CD4-positive, CD25-positive, alpha-beta regulatory T cell (primary cell): ENCODE data around the gene INPPL1. TPM values are rescaled to one million over a fixed set of nuclear protein-coding genes. Genes with fewer than 3 reads are reported as not detected.

ENCODE experiments used
- ATAC-seq, 2 donors: fragments of 150-1000 bp; cut with Tn5 transposase; one replicate each; pipeline ENCODE4 v1.10.0; 2021; ENCODE audit warnings: low read depth in 2 of 2, moderate number of reproducible peaks in 2 of 2, moderate library complexity in 1 of 2
- DNase-seq, 3 donors: peaks; one replicate each; pipeline versions ENCODE4 v3.0.0 to v3.0.0-alpha.2; 2012 to 2022; ENCODE audit warnings: mixed read lengths in 1 of 3
- H3K27ac ChIP-seq: one replicate; pipeline ENCODE4 v1.7.0; 2013; ENCODE audit warnings: mild to moderate bottlenecking, low read length; ENCODE audit not compliant: insufficient read depth, poor library complexity, severe bottlenecking
- H3K27me3 ChIP-seq: one replicate; pipeline ENCODE4 v1.7.0; 2013; ENCODE audit warnings: low read length; ENCODE audit not compliant: control insufficient read depth, insufficient read depth
- H3K36me3 ChIP-seq: one replicate; pipeline ENCODE4 v1.7.0; 2013; ENCODE audit warnings: mild to moderate bottlenecking, low read length, moderate library complexity; ENCODE audit not compliant: control insufficient read depth, insufficient read depth
- H3K4me1 ChIP-seq: 2 replicates; pipeline ENCODE4 v1.7.0; 2013; ENCODE audit warnings: mild to moderate bottlenecking, low read length; ENCODE audit not compliant: insufficient read depth, control insufficient read depth, poor library complexity, severe bottlenecking
- H3K4me3 ChIP-seq: one replicate; pipeline ENCODE4 v1.7.0; 2013; ENCODE audit warnings: low read depth, mild to moderate bottlenecking, low read length, moderate library complexity
- H3K9me3 ChIP-seq, 2 experiments: 1 replicate in 1 of 2; 2 replicates in 1 of 2; pipeline ENCODE4 v1.7.0; 2013; ENCODE audit warnings: low read length in 2 of 2, mild to moderate bottlenecking in 1 of 2, moderate library complexity in 1 of 2; ENCODE audit not compliant: control insufficient read depth in 2 of 2
- H3K27ac Mint-ChIP-seq, 3 donors: one replicate each; pipeline ENCODE4 v1.8.0; 2020 to 2022; ENCODE audit warnings: mild to moderate bottlenecking in 3 of 3, mixed read lengths in 3 of 3, moderate library complexity in 2 of 3
- H3K27me3 Mint-ChIP-seq: one replicate; pipeline ENCODE4 v1.8.0; 2022; ENCODE audit warnings: mild to moderate bottlenecking, mixed read lengths
- H3K36me3 Mint-ChIP-seq: one replicate; pipeline ENCODE4 v1.8.0; 2020; ENCODE audit warnings: mixed read lengths
- H3K4me1 Mint-ChIP-seq, 4 donors: one replicate each; pipeline ENCODE4 v1.8.0; 2020 to 2022; ENCODE audit warnings: mixed read lengths in 4 of 4, mild to moderate bottlenecking in 1 of 4
- H3K4me3 Mint-ChIP-seq, 4 donors: one replicate each; pipeline ENCODE4 v1.8.0; 2020 to 2022; ENCODE audit warnings: mild to moderate bottlenecking in 4 of 4, mixed read lengths in 4 of 4, moderate library complexity in 3 of 4
- H3K9me3 Mint-ChIP-seq, 7 donors: one replicate each; pipeline ENCODE4 v1.8.0; 2020 to 2022; ENCODE audit warnings: mixed read lengths in 7 of 7, mild to moderate bottlenecking in 3 of 7, moderate library complexity in 2 of 7
- polyA plus RNA-seq, 4 donors: library from polyadenylated mRNA; unstranded; fragments of 300-500 nt; fragmentation: Illumina TruSeq; gene quantifications; one replicate each; pipeline ENCODE4 v1.2.3, GENCODE V29; 2021
- total RNA-seq: library from RNA; stranded (reverse); gene quantifications from one replicate; pipeline ENCODE4 v1.2.3, GENCODE V29; 2022

INPPL1 gene
- total and polyA plus RNA-seq, 5 donors from 2014 or later: 3.6 to 101 (median 4.3) TPM

GRCh38 chr11:72244361-72245262 lies 20.0 kb downstream of the INPPL1 start:
- peaks cover 22% of the 10 kb centered on the region for H3K4me1 ChIP-seq
- Mint-ChIP-seq H3K27me3 (peaks cover 37% of the 10 kb centered on the region), H3K4me1 (peaks cover 5 to 34% (median 15%) of the 10 kb centered on the region in 4 donors), H3K4me3 (peak overlapping the region in 2 of 4 donors; percentile 46 to 81), H3K36me3 (no peaks in the 10 kb centered on the region), H3K9me3 (peaks cover 0 to 3% (median 0%) of the 10 kb centered on the region in 7 donors), H3K27ac (no peak overlapping the region)
- ATAC-seq: no peak
- DNase-seq: no peak
- H3K4me3 ChIP-seq: no peak overlapping the region
- no peaks in the 10 kb centered on the region for H3K9me3 ChIP-seq
- H3K36me3 ChIP-seq: no peaks in the 10 kb centered on the region
- H3K27ac ChIP-seq: no peak overlapping the region
- peaks cover 33% of the 10 kb centered on the region for H3K27me3 ChIP-seq

GRCh38 chr11:72245263-72245816 lies 20.8 kb downstream of the INPPL1 start:
- Mint-ChIP-seq H3K4me1 (peaks cover 3 to 32% (median 13%) of the 10 kb centered on the region in 4 donors), H3K27me3 (peaks cover 37% of the 10 kb centered on the region)

DNA sequence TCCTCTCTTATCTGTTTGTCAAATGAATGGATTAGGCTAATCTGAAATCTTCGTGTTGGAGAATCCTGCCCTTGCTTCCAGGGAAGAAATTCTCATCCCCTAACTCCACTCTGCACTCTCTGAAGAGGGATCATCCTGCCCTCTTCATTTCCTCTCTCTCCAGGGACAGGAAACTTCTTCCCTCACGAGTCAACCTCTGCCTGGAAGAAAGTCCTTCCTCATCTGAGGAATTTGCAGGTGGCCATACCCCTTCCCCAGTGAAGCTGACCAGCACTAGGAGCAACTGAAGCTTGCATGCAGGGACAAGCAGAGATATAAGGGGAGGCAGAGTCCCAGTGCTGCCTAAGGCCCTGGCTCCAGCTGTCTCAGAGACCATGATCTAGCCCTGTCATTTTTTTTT lies 23.0 kb downstream of the INPPL1 start:
- DNase-seq (no peak), ATAC-seq (no peak)
- H3K4me1 ChIP-seq: peaks cover 7% of the 10 kb centered on the region
- no peaks in the 10 kb centered on the region for H3K36me3 ChIP-seq
- no peaks in the 10 kb centered on the region for H3K36me3 Mint-ChIP-seq
- H3K27ac ChIP-seq: no peak overlapping the region
- H3K9me3 Mint-ChIP-seq: peaks cover 0 to 2% (median 0%) of the 10 kb centered on the region in 7 donors
- no peak overlapping the region for H3K4me3 ChIP-seq
- no peak overlapping the region for H3K4me3 Mint-ChIP-seq
- H3K4me1 Mint-ChIP-seq: peaks cover 0 to 14% (median 6%) of the 10 kb centered on the region in 4 donors
- peaks cover 25% of the 10 kb centered on the region for H3K27me3 ChIP-seq
- no peak overlapping the region for H3K27ac Mint-ChIP-seq
- H3K27me3 Mint-ChIP-seq: peaks cover 27% of the 10 kb centered on the region
- H3K9me3 ChIP-seq: no peaks in the 10 kb centered on the region

More at GRCh38 chr11:72245263-72245816, 20.8 kb downstream of the INPPL1 start:
- DNase-seq (no peak), ATAC-seq (no peak)
- Mint-ChIP-seq H3K4me3 (no peak overlapping the region), H3K36me3 (no peaks in the 10 kb centered on the region), H3K27ac (no peak overlapping the region), H3K9me3 (peaks cover 0 to 3% (median 0%) of the 10 kb centered on the region in 7 donors)
- H3K36me3 ChIP-seq: no peaks in the 10 kb centered on the region
- peaks cover 14% of the 10 kb centered on the region for H3K4me1 ChIP-seq
- no peak overlapping the region for H3K27ac ChIP-seq
- peaks cover 33% of the 10 kb centered on the region for H3K27me3 ChIP-seq
- no peaks in the 10 kb centered on the region for H3K9me3 ChIP-seq
- H3K4me3 ChIP-seq: no peak overlapping the region

- no peak overlapping the region for H3K4me3 ChIP-seq
- no peaks in the 10 kb centered on the region for H3K36me3 ChIP-seq
- no peak overlapping the region for H3K27ac ChIP-seq
- Mint-ChIP-seq H3K27me3 (peaks cover 26% of the 10 kb centered on the region), H3K4me1 (no peaks in the 10 kb centered on the region), H3K9me3 (no peaks in the 10 kb centered on the region), H3K4me3 (no peak overlapping the region), H3K27ac (no peak overlapping the region), H3K36me3 (no peaks in the 10 kb centered on the region)
- ATAC-seq: no peak
- DNase-seq: no peak
- no peaks in the 10 kb centered on the region for H3K9me3 ChIP-seq
- H3K27me3 ChIP-seq: peaks cover 23% of the 10 kb centered on the region
- no peaks in the 10 kb centered on the region for H3K4me1 ChIP-seq
Measured at GRCh38 chr11:72249961-72250360, 25.4 kb downstream of the INPPL1 start.

GRCh38 chr11:72250661-72251464 lies 26.3 kb downstream of the INPPL1 start:
- no peak overlapping the region for H3K4me3 Mint-ChIP-seq
- Histone ChIP-seq H3K36me3 (no peaks in the 10 kb centered on the region), H3K27me3 (peaks cover 22% of the 10 kb centered on the region), H3K4me1 (no peaks in the 10 kb centered on the region), H3K9me3 (no peaks in the 10 kb centered on the region), H3K4me3 (no peak overlapping the region), H3K27ac (no peak overlapping the region)
- H3K27ac Mint-ChIP-seq: no peak overlapping the region
- no peak for ATAC-seq
- DNase-seq: no peak
- no peaks in the 10 kb centered on the region for H3K36me3 Mint-ChIP-seq
- peaks cover 0 to 1% (median 0%) of the 10 kb centered on the region in 7 donors for H3K9me3 Mint-ChIP-seq
- H3K4me1 Mint-ChIP-seq: no peaks in the 10 kb centered on the region
- peaks cover 29% of the 10 kb centered on the region for H3K27me3 Mint-ChIP-seq

DNA sequence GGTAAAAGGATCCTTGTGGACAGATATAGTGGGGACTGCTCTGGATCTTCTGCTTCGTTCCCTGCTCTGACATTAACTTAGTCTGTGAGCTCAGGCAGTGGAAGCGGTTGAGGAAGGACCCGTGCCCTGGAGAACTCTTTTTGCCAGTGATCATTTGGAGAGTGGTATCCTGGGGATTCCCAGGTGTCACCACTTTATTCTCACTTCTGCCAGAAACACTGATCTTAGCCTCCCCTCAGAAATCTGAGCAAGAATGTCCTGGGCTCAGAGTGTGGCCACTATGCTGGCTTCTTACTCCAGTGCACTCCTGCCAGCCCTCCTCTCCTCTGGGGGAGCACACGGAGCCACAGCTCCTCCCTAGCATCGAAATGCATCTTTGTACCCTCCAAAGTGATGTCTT lies 27.0 kb downstream of the INPPL1 start:
- peaks cover 0 to 1% (median 0%) of the 10 kb centered on the region in 7 donors for H3K9me3 Mint-ChIP-seq
- Histone ChIP-seq H3K27ac (no peak overlapping the region), H3K9me3 (no peaks in the 10 kb centered on the region), H3K4me3 (no peak overlapping the region), H3K4me1 (no peaks in the 10 kb centered on the region), H3K27me3 (peaks cover 18% of the 10 kb centered on the region), H3K36me3 (no peaks in the 10 kb centered on the region)
- no peak overlapping the region for H3K4me3 Mint-ChIP-seq
- ATAC-seq: no peak
- no peak for DNase-seq
- H3K4me1 Mint-ChIP-seq: no peaks in the 10 kb centered on the region
- peaks cover 29% of the 10 kb centered on the region for H3K27me3 Mint-ChIP-seq
- H3K27ac Mint-ChIP-seq: no peak overlapping the region
- H3K36me3 Mint-ChIP-seq: no peaks in the 10 kb centered on the region

- peaks cover 0 to 1% (median 0%) of the 10 kb centered on the region in 7 donors for H3K9me3 Mint-ChIP-seq
Measured at GRCh38 chr11:72253392-72253791, 28.8 kb downstream of the INPPL1 start.

More at GRCh38 chr11:72253392-72253791, 28.8 kb downstream of the INPPL1 start:
- H3K27ac ChIP-seq: no peak overlapping the region
- DNase-seq: no peak
- H3K27me3 Mint-ChIP-seq: peaks cover 34% of the 10 kb centered on the region
- H3K4me3 ChIP-seq: no peak overlapping the region
- no peaks in the 10 kb centered on the region for H3K4me1 Mint-ChIP-seq
- H3K4me3 Mint-ChIP-seq: no peak overlapping the region
- no peaks in the 10 kb centered on the region for H3K4me1 ChIP-seq
- H3K36me3 ChIP-seq: no peaks in the 10 kb centered on the region
- H3K27me3 ChIP-seq: peaks cover 9% of the 10 kb centered on the region
- no peak overlapping the region for H3K27ac Mint-ChIP-seq
- no peaks in the 10 kb centered on the region for H3K36me3 Mint-ChIP-seq
- ATAC-seq: no peak
- H3K9me3 ChIP-seq: no peaks in the 10 kb centered on the region
